ENCODE data around the gene DSTYK.
A peak's percentile ranks its signal among the peaks of the same experiment; 100 is the strongest.

DSTYK gene

DNA sequence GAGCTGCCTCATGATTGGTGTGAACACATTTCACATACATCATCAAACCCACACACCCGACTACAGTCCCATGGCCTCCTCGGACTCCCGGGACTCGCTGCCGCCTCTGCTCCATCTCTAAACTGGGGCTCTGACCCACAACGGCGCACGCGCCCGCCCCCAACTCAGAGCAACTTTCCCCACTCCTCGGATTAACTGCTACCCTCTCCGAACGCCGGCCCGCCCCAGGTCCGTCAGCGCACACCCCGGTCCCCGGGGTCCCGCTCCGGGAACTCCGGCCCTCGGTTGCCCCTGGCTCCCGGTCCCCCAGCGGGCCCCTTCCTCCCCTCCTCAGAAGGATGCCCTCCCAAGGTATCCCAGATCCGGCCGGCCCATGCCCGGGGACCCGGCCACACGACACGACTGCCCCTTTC, 740 bp downstream of the DSTYK start:
- no peak for TF ChIP-seq ZNF394 (tag by site-specific recombination; IDR thresholded peaks at IDR 0.05; ENCODE audit: borderline replicate concordance)
- TF ChIP-seq GLIS2 (tag by site-specific recombination; IDR thresholded peaks at IDR 0.05), result peak; percentile 55; the same call in 1 of the 2 replicates
- TF ChIP-seq, protein P1, sequence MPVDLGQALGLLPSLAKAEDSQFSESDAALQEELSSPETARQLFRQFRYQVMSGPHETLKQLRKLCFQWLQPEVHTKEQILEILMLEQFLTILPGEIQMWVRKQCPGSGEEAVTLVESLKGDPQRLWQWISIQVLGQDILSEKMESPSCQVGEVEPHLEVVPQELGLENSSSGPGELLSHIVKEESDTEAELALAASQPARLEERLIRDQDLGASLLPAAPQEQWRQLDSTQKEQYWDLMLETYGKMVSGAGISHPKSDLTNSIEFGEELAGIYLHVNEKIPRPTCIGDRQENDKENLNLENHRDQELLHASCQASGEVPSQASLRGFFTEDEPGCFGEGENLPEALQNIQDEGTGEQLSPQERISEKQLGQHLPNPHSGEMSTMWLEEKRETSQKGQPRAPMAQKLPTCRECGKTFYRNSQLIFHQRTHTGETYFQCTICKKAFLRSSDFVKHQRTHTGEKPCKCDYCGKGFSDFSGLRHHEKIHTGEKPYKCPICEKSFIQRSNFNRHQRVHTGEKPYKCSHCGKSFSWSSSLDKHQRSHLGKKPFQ (tag by site-specific recombination; IDR thresholded peaks at IDR 0.05), result peak; percentile 95
- TF ChIP-seq SP2 (tag by site-specific recombination; IDR thresholded peaks at IDR 0.05), result peak; percentile 25; the same call in 1 of the 2 replicates
- TF ChIP-seq ZBTB48 (tag by site-specific recombination; IDR thresholded peaks at IDR 0.05), result peak; percentile 14; the same call in 1 of the 2 replicates
- TF ChIP-seq KLF8 (tag by site-specific recombination; IDR thresholded peaks at IDR 0.05), result no peak
- peak; percentile 82 for TF ChIP-seq EGR2 (tag by site-specific recombination; IDR thresholded peaks at IDR 0.05; ENCODE audit: low read depth)
- TF ChIP-seq, protein P2, sequence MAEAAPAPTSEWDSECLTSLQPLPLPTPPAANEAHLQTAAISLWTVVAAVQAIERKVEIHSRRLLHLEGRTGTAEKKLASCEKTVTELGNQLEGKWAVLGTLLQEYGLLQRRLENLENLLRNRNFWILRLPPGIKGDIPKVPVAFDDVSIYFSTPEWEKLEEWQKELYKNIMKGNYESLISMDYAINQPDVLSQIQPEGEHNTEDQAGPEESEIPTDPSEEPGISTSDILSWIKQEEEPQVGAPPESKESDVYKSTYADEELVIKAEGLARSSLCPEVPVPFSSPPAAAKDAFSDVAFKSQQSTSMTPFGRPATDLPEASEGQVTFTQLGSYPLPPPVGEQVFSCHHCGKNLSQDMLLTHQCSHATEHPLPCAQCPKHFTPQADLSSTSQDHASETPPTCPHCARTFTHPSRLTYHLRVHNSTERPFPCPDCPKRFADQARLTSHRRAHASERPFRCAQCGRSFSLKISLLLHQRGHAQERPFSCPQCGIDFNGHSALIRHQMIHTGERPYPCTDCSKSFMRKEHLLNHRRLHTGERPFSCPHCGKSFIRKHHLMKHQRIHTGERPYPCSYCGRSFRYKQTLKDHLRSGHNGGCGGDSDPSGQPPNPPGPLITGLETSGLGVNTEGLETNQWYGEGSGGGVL (tag by site-specific recombination; IDR thresholded peaks at IDR 0.05), result 0 out of 2 replicates have a peak, but pooled peaks have one; percentile 36
- no peak for TF ChIP-seq ZNF596 (tag by site-specific recombination; IDR thresholded peaks at IDR 0.05)
- TF ChIP-seq ZNF248 (tag by site-specific recombination; IDR thresholded peaks at IDR 0.05), result no peak
- peak; percentile 79 for TF ChIP-seq ZFHX2 (tag by site-specific recombination; conservative IDR thresholded peaks at IDR 0.05)
- 0 out of 2 replicates have a peak, but pooled peaks have one; percentile 4 for TF ChIP-seq ZNF10 (tag by site-specific recombination; IDR thresholded peaks at IDR 0.05)
- H3K4me1 ChIP-seq (ENCODE audit: control insufficient read depth, insufficient read depth, low read length), result peaks cover 3% of the 10 kb centered on the region; the same call in 1 of the 2 replicates
- CTCF ChIA-PET, result interaction anchor here (0.7 to 1.8 kb wide), 3 partner anchors 19 to 70 kb away, joined by 3 to 5 read pairs (median 4); no protein-coding TSS in a partner anchor

GRCh38 chr1:205208811-205209210, 2.7 kb downstream of the DSTYK start:
- no peaks in the 10 kb centered on the region for H3K9me3 ChIP-seq (ENCODE audit: control insufficient read depth, insufficient read depth, low read depth, low read length)
- ChIA-PET CTCF (no interaction called here), POLR2A (interaction anchor here (1.4 to 1.5 kb wide), 2 partner anchors 19 to 87 kb away, joined by 3 to 5 read pairs; partner anchors contain the start of genes RBBP5 and TMCC2)
- TF ChIP-seq YY1 (tag by site-specific recombination; IDR thresholded peaks at IDR 0.05) (no peak), KLF17 (tag by site-specific recombination; IDR thresholded peaks at IDR 0.05) (no peak), PRDM1 (tag by site-specific recombination; IDR thresholded peaks at IDR 0.05) (0 out of 2 replicates have a peak, but pooled peaks have one; percentile 7)
- H3K27ac ChIP-seq (ENCODE audit: extremely low read depth, low read depth, low read length), result no peak overlapping the region
- H3K4me1 ChIP-seq (ENCODE audit: control insufficient read depth, insufficient read depth, low read length), result peaks cover 3% of the 10 kb centered on the region; the same call in 1 of the 2 replicates
- H3K36me3 ChIP-seq (ENCODE audit: control insufficient read depth in 2 of 2, insufficient read depth in 1 of 2, low read length in 2 of 2), result no peaks in the 10 kb centered on the region
- no peak overlapping the region for H3K4me3 ChIP-seq (ENCODE audit: low read depth, low read length)

More for the DNA sequence above, 740 bp downstream of the DSTYK start:
- POLR2A ChIA-PET, result interaction anchor here (0.6 to 1.9 kb wide), 5 partner anchors 17 to 89 kb away, joined by 3 to 9 read pairs (median 4); partner anchors contain the start of genes RBBP5 and TMCC2
- H3K4me3 ChIP-seq (ENCODE audit: low read depth, low read length), result peak overlapping the region; percentile 88
- no peaks in the 10 kb centered on the region for H3K36me3 ChIP-seq (ENCODE audit: control insufficient read depth in 2 of 2, insufficient read depth in 1 of 2, low read length in 2 of 2)
- H3K27ac ChIP-seq (ENCODE audit: extremely low read depth, low read depth, low read length), result peak overlapping the region; percentile 79
- no peaks in the 10 kb centered on the region for H3K9me3 ChIP-seq (ENCODE audit: control insufficient read depth, insufficient read depth, low read depth, low read length)

DNA sequence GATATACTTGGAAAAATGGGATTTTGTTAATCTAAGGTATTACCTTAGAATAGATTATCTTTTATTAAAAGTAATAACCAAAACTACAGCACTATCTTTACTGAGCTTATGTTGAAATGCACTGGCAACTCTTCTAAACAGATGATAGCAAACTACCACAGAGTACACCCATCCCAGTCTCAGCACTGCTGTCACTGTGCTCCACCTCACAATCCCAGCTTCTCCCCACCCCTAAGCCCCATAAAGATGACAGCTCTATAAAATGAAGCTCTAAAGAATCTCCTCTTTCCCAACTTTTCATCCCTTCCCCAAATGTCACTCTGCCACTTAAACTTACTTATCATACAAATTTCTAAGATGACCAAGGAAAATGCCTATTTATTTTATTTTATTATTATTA, 6.4 kb downstream of the DSTYK start:
- no peaks in the 10 kb centered on the region for H3K36me3 ChIP-seq (ENCODE audit: control insufficient read depth in 2 of 2, insufficient read depth in 1 of 2, low read length in 2 of 2)
- TF ChIP-seq ZNF596 (tag by site-specific recombination; IDR thresholded peaks at IDR 0.05), result no peak
- no peak for TF ChIP-seq ZNF157 (tag by site-specific recombination; IDR thresholded peaks at IDR 0.05)
- peak; percentile 69; the same call in 1 of the 2 replicates for TF ChIP-seq ZNF394 (tag by site-specific recombination; IDR thresholded peaks at IDR 0.05; ENCODE audit: borderline replicate concordance)
- POLR2A ChIA-PET, result interaction anchor here (0.9 to 1.4 kb wide), 2 partner anchors 23 to 24 kb away, joined by 3 read pairs; partner anchors contain the start of gene TMCC2
- no peak overlapping the region for H3K27ac ChIP-seq (ENCODE audit: extremely low read depth, low read depth, low read length)
- H3K9me3 ChIP-seq (ENCODE audit: control insufficient read depth, insufficient read depth, low read depth, low read length), result no peaks in the 10 kb centered on the region
- CTCF ChIA-PET, result interaction anchor here (0.9 to 2.1 kb wide), 5 partner anchors 8 to 143 kb away, joined by 3 to 9 read pairs (median 3); no protein-coding TSS in a partner anchor
- no peak overlapping the region for H3K4me3 ChIP-seq (ENCODE audit: low read depth, low read length)
- H3K4me1 ChIP-seq (ENCODE audit: control insufficient read depth, insufficient read depth, low read length), result peaks cover 3% of the 10 kb centered on the region

Measured in HEK293 (cell line).